ENCODE results near the gene SSTR3. TPM values are rescaled to one million over a fixed set of nuclear protein-coding genes. Genes with fewer than 3 reads are reported as not detected.

Gene SSTR3
- total and polyA plus RNA-seq, 2 of the 13 experiments (the other 11 are each of a cell fraction or from before 2014, with no cell fraction given), result 0.08 to 0.64 TPM

GRCh38 chr22:37196539-37197450 lies 15.5 kb downstream of the SSTR3 start (continued):
- peak; percentile 31; the same call in 1 of the 2 replicates for TF ChIP-seq ZSCAN5A (CRISPR knock-in tag; IDR thresholded peaks at IDR 0.05; ENCODE audit: borderline replicate concordance)
- no peak for TF ChIP-seq ZNF616 (CRISPR knock-in tag; IDR thresholded peaks at IDR 0.05; ENCODE audit: low read depth)
- 0 out of 2 replicates have a peak, but pooled peaks have one; percentile 21 for TF ChIP-seq GMEB1 (CRISPR knock-in tag; IDR thresholded peaks at IDR 0.05; ENCODE audit: borderline replicate concordance)
- TF ChIP-seq CTCF (CRISPR knock-in tag; IDR thresholded peaks at IDR 0.05), result peak; percentile 57
- TF ChIP-seq GABPA (IDR thresholded peaks at IDR 0.05; ENCODE audit: low read depth, low read length), result no peak
- no peak for TF ChIP-seq GABPA (CRISPR knock-in tag; IDR thresholded peaks at IDR 0.05; ENCODE audit: low read depth)
- TF ChIP-seq ZNF17 (CRISPR knock-in tag; IDR thresholded peaks at IDR 0.05), result no peak
- no peak for TF ChIP-seq PREB (CRISPR knock-in tag; IDR thresholded peaks at IDR 0.05)
- no peak for TF ChIP-seq RAD21 (CRISPR knock-in tag; IDR thresholded peaks at IDR 0.05)
- TF ChIP-seq ZNF274 (CRISPR knock-in tag; IDR thresholded peaks at IDR 0.05), result no peak
- no peak for TF ChIP-seq ZNF136 (CRISPR knock-in tag; IDR thresholded peaks at IDR 0.05; ENCODE audit: low read depth)
- TF ChIP-seq ZFP37 (CRISPR knock-in tag; IDR thresholded peaks at IDR 0.05; ENCODE audit: borderline replicate concordance), result no peak; the same call in 1 of the 2 replicates
- no peak for TF ChIP-seq PBX3 (CRISPR knock-in tag; IDR thresholded peaks at IDR 0.05; ENCODE audit: borderline replicate concordance)
- TF ChIP-seq NFYB (CRISPR knock-in tag; IDR thresholded peaks at IDR 0.05), result no peak
- TF ChIP-seq ZSCAN22 (CRISPR knock-in tag; IDR thresholded peaks at IDR 0.05), result no peak
- no peak for TF ChIP-seq CSRNP1 (CRISPR knock-in tag; IDR thresholded peaks at IDR 0.05)
- TF ChIP-seq SPEN (CRISPR knock-in tag; IDR thresholded peaks at IDR 0.05; ENCODE audit: low read depth), result peak; percentile 69; the same call in 1 of the 2 replicates
- TF ChIP-seq FOSL1 (CRISPR knock-in tag; IDR thresholded peaks at IDR 0.05; ENCODE audit: borderline replicate concordance), result no peak
